GM10266 (cell line): ENCODE results near the gene TMEM126B.
"Not testable (repeated sequence)": the region's sequence is repeated elsewhere in the genome, so short reads cannot be mapped to it uniquely, and the experiment has no call there.

Experiments
- DNase-seq: peaks from one replicate; pipeline ENCODE4 v3.0.0; 2012; ENCODE audit errors: extremely low spot score
- TF ChIP-seq, protein P1 (sequence below): IDR thresholded peaks from 2 replicates; pipeline ENCODE4 v1.5.1; 2012; ENCODE audit warnings: mild to moderate bottlenecking, low read depth; ENCODE audit not compliant: control insufficient read depth, insufficient read depth; ENCODE audit errors: missing control alignments

The TMEM126B gene

GRCh38 chr11:85651118-85651517, 22.7 kb downstream of the TMEM126B start:
- DNase-seq, result no peak
- TF ChIP-seq, protein P1, sequence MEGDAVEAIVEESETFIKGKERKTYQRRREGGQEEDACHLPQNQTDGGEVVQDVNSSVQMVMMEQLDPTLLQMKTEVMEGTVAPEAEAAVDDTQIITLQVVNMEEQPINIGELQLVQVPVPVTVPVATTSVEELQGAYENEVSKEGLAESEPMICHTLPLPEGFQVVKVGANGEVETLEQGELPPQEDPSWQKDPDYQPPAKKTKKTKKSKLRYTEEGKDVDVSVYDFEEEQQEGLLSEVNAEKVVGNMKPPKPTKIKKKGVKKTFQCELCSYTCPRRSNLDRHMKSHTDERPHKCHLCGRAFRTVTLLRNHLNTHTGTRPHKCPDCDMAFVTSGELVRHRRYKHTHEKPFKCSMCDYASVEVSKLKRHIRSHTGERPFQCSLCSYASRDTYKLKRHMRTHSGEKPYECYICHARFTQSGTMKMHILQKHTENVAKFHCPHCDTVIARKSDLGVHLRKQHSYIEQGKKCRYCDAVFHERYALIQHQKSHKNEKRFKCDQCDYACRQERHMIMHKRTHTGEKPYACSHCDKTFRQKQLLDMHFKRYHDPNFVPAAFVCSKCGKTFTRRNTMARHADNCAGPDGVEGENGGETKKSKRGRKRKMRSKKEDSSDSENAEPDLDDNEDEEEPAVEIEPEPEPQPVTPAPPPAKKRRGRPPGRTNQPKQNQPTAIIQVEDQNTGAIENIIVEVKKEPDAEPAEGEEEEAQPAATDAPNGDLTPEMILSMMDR, result no peak

- no peak for DNase-seq
These were observed 24.5 kb downstream of the TMEM126B start for GRCh38 chr11:85652786-85653447.

GRCh38 chr11:85654343-85654742, 25.9 kb downstream of the TMEM126B start:
- DNase-seq, result not testable (repeated sequence)

More at GRCh38 chr11:85652786-85653447, 24.5 kb downstream of the TMEM126B start:
- TF ChIP-seq, protein P1, result no peak

GRCh38 chr11:85656777-85657176, 28.4 kb downstream of the TMEM126B start:
- TF ChIP-seq, protein P1, result no peak
- no peak for DNase-seq

- TF ChIP-seq, protein P1, result no peak
- no peak for DNase-seq
These were observed 29.8 kb downstream of the TMEM126B start for GRCh38 chr11:85658180-85658579.

DNA sequence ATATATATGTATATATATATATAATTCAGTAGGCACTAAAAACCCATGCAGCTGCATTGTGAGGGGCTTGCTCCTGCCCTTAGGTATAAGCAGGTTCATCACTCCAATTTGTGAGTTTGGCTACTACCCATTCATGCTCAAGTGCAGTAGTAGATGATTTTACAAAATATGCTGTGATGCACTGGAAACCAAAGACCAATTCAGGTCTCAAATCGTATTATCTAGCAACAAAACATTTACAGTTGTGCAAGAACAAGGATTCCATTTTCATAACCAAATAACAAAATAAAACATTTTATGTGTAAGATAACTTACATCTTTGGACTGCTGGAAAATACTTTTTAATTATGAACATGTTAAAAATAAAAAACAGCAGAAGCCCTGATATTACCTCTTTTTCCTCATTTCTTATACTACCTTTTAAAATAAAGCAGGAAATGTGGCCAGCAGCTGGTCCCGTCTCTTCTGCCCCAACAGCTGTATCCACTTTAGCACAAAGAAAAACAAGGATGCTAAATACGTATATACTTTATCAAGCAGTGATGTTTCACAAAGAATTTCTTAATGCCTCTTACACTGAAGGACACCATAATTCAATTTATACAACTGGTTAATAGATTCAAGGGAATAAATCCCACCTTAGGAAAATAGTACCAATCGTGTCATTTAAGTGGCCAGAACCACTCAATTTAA, 33.7 kb downstream of the TMEM126B start:
- TF ChIP-seq, protein P1, result no peak
- DNase-seq, result no peak

DNA sequence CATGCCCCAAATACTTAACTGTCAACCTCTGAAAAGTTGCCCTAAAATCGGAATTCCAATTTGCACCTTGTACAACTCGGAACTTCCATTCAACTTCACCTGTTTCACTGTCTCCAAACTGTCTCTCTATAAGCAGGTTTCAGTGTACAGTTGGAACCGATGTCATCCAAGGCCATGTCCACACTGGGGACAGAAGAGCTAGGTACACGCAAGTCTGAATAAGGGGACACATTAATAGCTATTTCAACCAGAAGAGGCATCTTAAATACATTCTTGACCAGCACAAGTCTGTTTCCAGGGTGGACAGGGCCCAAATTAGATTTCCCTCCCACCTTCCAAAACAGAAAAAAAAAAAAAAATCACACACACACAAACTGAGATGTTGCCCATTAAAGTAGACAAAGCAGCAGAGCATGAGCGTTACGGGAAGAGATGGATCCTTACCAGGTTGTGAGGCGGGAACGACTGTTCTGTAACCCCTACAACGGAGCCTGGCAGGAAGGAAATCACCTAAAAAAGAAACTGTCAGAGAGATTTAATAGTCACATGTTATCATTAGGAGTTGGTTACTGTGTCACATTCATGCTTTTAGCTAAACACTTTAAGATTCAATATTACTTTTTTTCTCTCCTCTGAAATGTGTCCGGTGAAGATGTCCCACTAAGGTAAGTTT, 34.8 kb downstream of the TMEM126B start:
- TF ChIP-seq, protein P1, result no peak
- DNase-seq, result peak; percentile 14
